SK-N-SH (cell line): Measurements from ENCODE around the gene RAB11B. TPM values are rescaled to one million over a fixed set of nuclear protein-coding genes. Genes with fewer than 3 reads are reported as not detected.
"Not testable (repeated sequence)": the region's sequence is repeated elsewhere in the genome, so short reads cannot be mapped to it uniquely, and the experiment has no call there.

Source experiments
- CTCF ChIA-PET: fragments of 300-600, 350-600 bp; formaldehyde crosslinking; extraction: SDS; loops from one replicate; lab custom pipeline; 2021; lab: Yijun Ruan, JAX
- POLR2A ChIA-PET: fragments of 350-600 bp; sonication (Branson Sonifier 250); formaldehyde crosslinking; extraction: SDS; loops from one replicate; lab custom pipeline; 2020; ENCODE audit warnings: antibody characterized with exemption, inconsistent platforms; lab: Yijun Ruan, JAX
- DNase-seq: peaks from one replicate; pipeline ENCODE4 v3.0.0; 2012
- H2AFZ ChIP-seq: fragments of 200-600 bp; sonication (generic); 2 replicates; pipeline ENCODE4 v1.8.1; 2016; ENCODE audit warnings: antibody characterized with exemption, mild to moderate bottlenecking, low read depth
- H3F3A ChIP-seq: fragments of 200-600 bp; sonication (generic); replicated peaks from 2 replicates; pipeline ENCODE3; 2016; ENCODE audit warnings: antibody characterized with exemption, mild to moderate bottlenecking; ENCODE audit not compliant: insufficient read depth
- H3K27ac ChIP-seq, 2 experiments: fragments of 200-500 bp in 1 of 2; fragments of 200-600 bp in 1 of 2; sonication (Bioruptor generic) in 1 of 2; sonication (generic), shearing (Covaris generic) in 1 of 2; 2 replicates each; pipeline versions ENCODE4 v1.5.1 to v1.6.1; 2014 to 2016; ENCODE audit warnings: low read depth in 2 of 2, inconsistent platforms in 1 of 2, low read length in 1 of 2, mild to moderate bottlenecking in 1 of 2, mixed read lengths in 1 of 2
- H3K27me3 ChIP-seq: fragments of 200-600 bp; sonication (generic), shearing (Covaris generic); 2 replicates; pipeline ENCODE4 v1.6.1; 2016; ENCODE audit warnings: mixed run types; ENCODE audit not compliant: insufficient read depth
- H3K36me3 ChIP-seq, 2 experiments: fragments of 200-500 bp in 1 of 2; fragments of 200-600 bp in 1 of 2; sonication (Bioruptor generic) in 1 of 2; sonication (generic) in 1 of 2; replicated peaks in 1 of 2; 2 replicates each; pipeline versions ENCODE3 to v1.5.1; 2014 to 2016; ENCODE audit warnings: low read length in 1 of 2, mild to moderate bottlenecking in 1 of 2; ENCODE audit not compliant: insufficient read depth in 2 of 2, control insufficient read depth in 1 of 2
- H3K4me1 ChIP-seq, 2 experiments: fragments of 200-500 bp in 1 of 2; fragments of 200-600 bp in 1 of 2; sonication (Bioruptor generic) in 1 of 2; sonication (generic), shearing (Covaris generic) in 1 of 2; 2 replicates each; pipeline versions ENCODE4 v1.5.1 to v1.6.1; 2014 to 2016; ENCODE audit warnings: low read depth in 1 of 2, low read length in 1 of 2, mixed run types in 1 of 2; ENCODE audit not compliant: insufficient read depth in 2 of 2, control insufficient read depth in 1 of 2
- H3K4me2 ChIP-seq: fragments of 200-600 bp; sonication (generic), shearing (Covaris generic); 2 replicates; pipeline ENCODE4 v1.6.1; 2017; ENCODE audit warnings: mixed run types
- H3K4me3 ChIP-seq, 2 experiments: fragments of 200-500 bp in 1 of 2; fragments of 200-600 bp in 1 of 2; sonication (Bioruptor generic) in 1 of 2; sonication (generic), shearing (Covaris generic) in 1 of 2; 2 replicates each; pipeline versions ENCODE4 v1.5.1 to v1.8.1; 2014 to 2016; ENCODE audit warnings: low read depth in 2 of 2, inconsistent platforms in 1 of 2, low read length in 1 of 2, mild to moderate bottlenecking in 1 of 2, mixed read lengths in 1 of 2, moderate library complexity in 1 of 2
- H3K79me2 ChIP-seq: fragments of 200-600 bp; sonication (generic); 2 replicates; pipeline ENCODE4 v1.8.1; 2017; ENCODE audit warnings: mild to moderate bottlenecking; ENCODE audit not compliant: insufficient read depth
- H3K9ac ChIP-seq: fragments of 200-600 bp; sonication (generic); 2 replicates; pipeline ENCODE4 v1.6.1; 2017; ENCODE audit warnings: mixed run types
- H3K9me2 ChIP-seq: fragments of 200-600 bp; sonication (generic); 2 replicates; pipeline ENCODE4 v1.6.1; 2017; ENCODE audit warnings: mixed run types
- H3K9me3 ChIP-seq: fragments of 200-600 bp; sonication (generic); 2 replicates; pipeline ENCODE4 v1.6.1; 2017; ENCODE audit warnings: mixed run types, mild to moderate bottlenecking, moderate library complexity
- H4K20me1 ChIP-seq: fragments of 200-600 bp; sonication (generic); 2 replicates; pipeline ENCODE4 v1.6.1; 2017; ENCODE audit warnings: mild to moderate bottlenecking, mixed run types; ENCODE audit not compliant: insufficient read depth
- CHD2 ChIP-seq: fragments of 150-350 bp; IDR thresholded peaks from 2 replicates; pipeline ENCODE4 v1.6.1; 2018; ENCODE audit warnings: low read length; ENCODE audit not compliant: partially characterized antibody
- ELF1 ChIP-seq: IDR thresholded peaks from 2 replicates; pipeline ENCODE4 v1.4.0; 2012
- FOSL2 ChIP-seq: IDR thresholded peaks from 2 replicates; pipeline ENCODE4 v1.4.0; 2012; ENCODE audit warnings: low read depth, mild to moderate bottlenecking, moderate library complexity, borderline replicate concordance
- FOXM1 ChIP-seq: IDR thresholded peaks from 2 replicates; pipeline ENCODE4 v1.4.0; 2012; ENCODE audit warnings: low read depth, mild to moderate bottlenecking
- IRF3 ChIP-seq: fragments of 150-350 bp; IDR thresholded peaks from 2 replicates; pipeline ENCODE4 v1.6.1; 2016; ENCODE audit warnings: mild to moderate bottlenecking, low read depth, low read length
- JUND ChIP-seq: IDR thresholded peaks from 2 replicates; pipeline ENCODE4 v1.4.0; 2012
- POLR2AphosphoS5 ChIP-seq: IDR thresholded peaks from 2 replicates; pipeline ENCODE4 v1.6.1; 2012; ENCODE audit warnings: low read depth, low read length
- RCOR1 ChIP-seq: fragments of 150-350 bp; IDR thresholded peaks from 2 replicates; pipeline ENCODE4 v1.6.1; 2017; ENCODE audit warnings: antibody characterized with exemption, low read length
- RFX5 ChIP-seq: IDR thresholded peaks from 2 replicates; pipeline ENCODE4 v1.6.1; 2012; ENCODE audit warnings: mild to moderate bottlenecking, improper control_type of control experiment, low read length
- TCF12 ChIP-seq: IDR thresholded peaks from 2 replicates; pipeline ENCODE4 v1.4.0; 2012
- TEAD4 ChIP-seq: IDR thresholded peaks from 2 replicates; pipeline ENCODE4 v1.4.0; 2012; ENCODE audit warnings: mild to moderate bottlenecking, borderline replicate concordance; ENCODE audit not compliant: insufficient read depth
- USF1 ChIP-seq: IDR thresholded peaks from 2 replicates; pipeline ENCODE4 v1.4.0; 2012; ENCODE audit warnings: low read depth, borderline replicate concordance
- WGBS: methylation state at CpG from one replicate; pipeline ENCODE4 v1.1.6; 2017; ENCODE audit warnings: low lambda C conversion rate; 5-methylcytosine and 5-hydroxymethylcytosine counted together
- polyA plus RNA-seq, 3 experiments: library from polyadenylated mRNA; depleted of rRNA; stranded (reverse); fragments of >200 nt; gene quantifications; 2 replicates each; pipeline ENCODE4 v1.2.3, GENCODE V29; 2012

The RAB11B gene
- polyA plus RNA-seq, 1 of the 3 experiments (the other 2 are of a cell fraction) = 127 TPM

GRCh38 chr19:8375766-8376165 is 14.4 kb upstream of the RAB11B start:
- H3K9ac ChIP-seq, H3F3A ChIP-seq, H2AFZ ChIP-seq, H3K27ac ChIP-seq, H3K4me1 ChIP-seq, H3K36me3 ChIP-seq, H3K9me2 ChIP-seq, CTCF ChIA-PET, H3K4me2 ChIP-seq, H3K9me3 ChIP-seq, H3K27me3 ChIP-seq, DNase-seq, H4K20me1 ChIP-seq, H3K4me3 ChIP-seq, H3K79me2 ChIP-seq: not testable (repeated sequence)
- POLR2A ChIA-PET = interaction anchor here (1.2 to 1.3 kb wide), 2 partner anchors 12 to 14 kb away, joined by 4 read pairs; partner anchors contain the start of gene ANGPTL4
- WGBS = 98% methylated on average over 19 of the region's 32 CpGs

- not testable (repeated sequence) for H3K4me1 ChIP-seq, H3F3A ChIP-seq, H3K27me3 ChIP-seq, H3K4me2 ChIP-seq, H3K36me3 ChIP-seq, H3K9me3 ChIP-seq, H3K27ac ChIP-seq, H3K9me2 ChIP-seq, H2AFZ ChIP-seq, DNase-seq, H3K4me3 ChIP-seq, H4K20me1 ChIP-seq, H3K9ac ChIP-seq, H3K79me2 ChIP-seq
- CTCF ChIA-PET = interaction anchor here (1.0 kb wide), 1 partner anchor 23 kb away, joined by 4 read pairs; no protein-coding TSS in a partner anchor
- WGBS = 94% methylated on average over 8 of the region's 10 CpGs
- POLR2A ChIA-PET = interaction anchor here (0.6 to 1.3 kb wide), 3 partner anchors 12 to 216 kb away, joined by 3 to 4 read pairs (median 4); partner anchors contain the start of gene ANGPTL4
Observed at GRCh38 chr19:8376373-8376974, 13.7 kb upstream of the RAB11B start.

GRCh38 chr19:8377598-8377997 is 12.6 kb upstream of the RAB11B start:
- no peak for DNase-seq
- no peaks in the 10 kb centered on the region for H4K20me1 ChIP-seq
- H3K4me1 ChIP-seq = no peaks in the 10 kb centered on the region
- no peak overlapping the region for H3K9ac ChIP-seq
- H3K79me2 ChIP-seq = no peaks in the 10 kb centered on the region
- no peaks in the 10 kb centered on the region for H3K27me3 ChIP-seq
- no peak for TF ChIP-seq ELF1
- no peak for TF ChIP-seq RCOR1
- no peak for TF ChIP-seq POLR2AphosphoS5
- no peak for TF ChIP-seq JUND
- TF ChIP-seq RFX5 = no peak
- TF ChIP-seq USF1 = no peak
- no peak for TF ChIP-seq IRF3
- no peak for TF ChIP-seq FOSL2
- no peak for TF ChIP-seq TCF12
- no peak for TF ChIP-seq FOXM1
- TF ChIP-seq TEAD4 = no peak
- TF ChIP-seq CHD2 = no peak
- TF ChIP-seq, all 33 proteins: peak for 0
- ChIA-PET CTCF (interaction anchor here (1.0 to 1.2 kb wide), 2 partner anchors 15 to 24 kb away, joined by 3 to 4 read pairs; no protein-coding TSS in a partner anchor), POLR2A (no interaction called here)
- peaks cover 4 to 9% of the 10 kb centered on the region in 2 experiments for H3K36me3 ChIP-seq
- H3K4me2 ChIP-seq = no peak overlapping the region
- no peak overlapping the region for H2AFZ ChIP-seq
- no peak overlapping the region for H3K27ac ChIP-seq
- H3F3A ChIP-seq = no peaks in the 10 kb centered on the region
- 50% methylated on average over 1 of the region's 1 CpG for WGBS
- H3K9me2 ChIP-seq = no peaks in the 10 kb centered on the region
- no peaks in the 10 kb centered on the region for H3K9me3 ChIP-seq
- no peak overlapping the region for H3K4me3 ChIP-seq

- H3K9ac ChIP-seq, H4K20me1 ChIP-seq, H3K4me3 ChIP-seq, H3K4me2 ChIP-seq, H3K27me3 ChIP-seq, H2AFZ ChIP-seq, H3K9me3 ChIP-seq, DNase-seq, H3K4me1 ChIP-seq, H3F3A ChIP-seq, H3K79me2 ChIP-seq, H3K36me3 ChIP-seq, H3K27ac ChIP-seq, H3K9me2 ChIP-seq: not testable (repeated sequence)
- ChIA-PET CTCF (interaction anchor here (1.0 to 1.2 kb wide), 2 partner anchors 26 to 199 kb away, joined by 3 read pairs; no protein-coding TSS in a partner anchor), POLR2A (interaction anchor here (1.0 to 1.2 kb wide), 2 partner anchors 56 to 65 kb away, joined by 3 read pairs; partner anchors contain the start of gene HNRNPM)
- 97% methylated on average over 12 of the region's 13 CpGs for WGBS
Observed at GRCh38 chr19:8379156-8379891, 10.8 kb upstream of the RAB11B start.
